T-helper 1 cell (primary cell): Measurements from ENCODE around the gene COPRS.

ENCODE experiments used
- DNase-seq, 5 donors: peaks; one replicate each; pipeline ENCODE4 v3.0.0-alpha.2; 2012 to 2020
- total RNA-seq, 4 donors: gene quantifications; one replicate each; lab custom pipeline; 2026; lab: John Stamatoyannopoulos, UW

The COPRS gene, protein sequence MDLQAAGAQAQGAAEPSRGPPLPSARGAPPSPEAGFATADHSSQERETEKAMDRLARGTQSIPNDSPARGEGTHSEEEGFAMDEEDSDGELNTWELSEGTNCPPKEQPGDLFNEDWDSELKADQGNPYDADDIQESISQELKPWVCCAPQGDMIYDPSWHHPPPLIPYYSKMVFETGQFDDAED
- total RNA-seq = 1.3 to 2.2 (median 1.7) reads per million in 4 donors

DNA sequence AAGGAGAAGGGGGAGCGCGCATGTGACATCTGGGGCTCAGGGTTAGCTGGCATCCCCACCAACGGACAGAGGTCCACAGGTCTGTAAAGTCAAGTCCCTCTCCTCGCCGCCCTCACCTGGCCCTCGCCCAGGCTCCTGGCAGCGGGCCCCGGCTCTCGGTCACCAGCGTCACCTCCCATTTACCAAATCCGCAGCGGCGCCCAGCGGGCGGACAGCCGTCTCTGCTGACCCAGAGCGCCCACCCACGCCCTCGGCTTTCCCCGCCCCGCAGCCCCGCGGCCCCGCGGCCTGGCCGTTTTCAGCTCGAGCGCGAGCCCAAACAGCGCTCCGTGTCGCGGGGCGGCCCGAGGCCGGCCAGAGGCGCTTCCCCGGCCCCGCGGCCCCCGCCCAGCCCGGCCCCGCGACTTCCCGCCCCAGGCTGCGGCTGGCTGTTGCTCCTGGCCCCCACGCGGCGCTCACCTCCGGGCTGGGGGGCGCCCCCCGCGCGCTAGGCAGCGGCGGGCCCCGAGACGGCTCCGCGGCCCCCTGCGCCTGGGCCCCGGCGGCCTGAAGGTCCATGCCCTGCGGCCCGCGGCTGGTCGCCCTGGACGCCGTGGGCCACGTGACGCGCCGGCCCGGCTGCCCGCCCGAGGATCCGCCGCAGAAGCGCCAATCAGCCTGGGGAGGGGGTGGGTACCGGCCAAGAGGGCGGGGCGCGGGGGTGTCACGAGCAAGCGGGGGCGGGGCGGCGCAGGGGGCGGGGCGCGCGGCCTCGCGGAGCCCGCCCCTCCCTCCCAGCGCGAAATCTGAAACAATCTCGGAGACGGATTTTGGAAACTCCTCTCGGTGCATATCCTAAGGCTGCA lies at the start of gene COPRS:
Gene COPRS, minus strand, starts transcription at position 603 of the 845 bp plus-strand sequence. Its CDS starts 45 bp downstream, at position 558.
- DNase-seq = peak; percentile 76 to 82 (median 78)

DNA sequence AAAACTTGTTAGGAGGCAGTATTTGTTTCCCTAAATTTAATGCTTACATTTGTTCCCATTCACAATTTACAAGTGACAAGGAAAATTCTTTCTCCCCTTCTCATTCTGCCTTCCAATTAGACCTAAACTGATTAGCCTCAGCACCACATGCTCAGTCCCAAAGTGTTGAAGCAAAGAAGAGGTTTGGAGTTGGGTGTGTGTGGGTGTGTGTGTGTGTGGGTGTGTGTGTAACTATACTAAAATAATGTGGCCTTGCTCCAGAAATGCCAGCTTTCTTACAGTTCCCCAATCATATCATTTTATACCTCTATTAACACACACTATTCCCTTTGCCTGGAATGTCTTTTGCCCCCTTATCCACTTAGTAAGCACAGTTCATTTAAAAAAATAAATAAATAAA lies 49.3 kb upstream of the COPRS start:
- no peak for DNase-seq

DNA sequence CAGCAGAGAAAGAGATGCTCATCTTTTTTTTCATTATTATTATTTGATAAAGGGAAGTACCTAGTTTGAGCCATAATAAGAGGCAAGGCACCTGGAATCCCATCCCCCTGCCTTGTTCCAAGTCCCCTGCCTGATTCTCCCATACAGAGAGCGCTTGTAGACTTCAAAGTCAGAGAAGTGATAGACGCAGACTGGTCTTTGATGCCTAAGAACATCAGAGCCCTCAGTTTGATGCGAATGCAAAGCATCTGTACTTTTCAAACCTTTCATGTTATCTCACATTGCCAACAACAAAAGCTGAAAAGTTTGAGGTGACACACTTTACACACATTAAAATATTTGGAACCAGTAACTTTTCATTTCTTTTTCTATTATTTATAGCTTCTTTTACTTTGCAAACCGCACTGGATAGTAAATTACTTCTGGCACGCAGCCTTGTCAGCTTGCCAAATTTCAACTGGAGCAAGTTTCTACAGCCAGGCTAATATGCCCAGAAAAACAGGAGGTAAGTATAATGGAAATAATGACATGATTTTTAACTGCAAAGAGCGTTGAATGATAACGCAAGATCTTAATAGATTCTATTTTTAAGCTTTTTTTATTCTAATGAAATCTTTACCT lies 48.4 kb upstream of the COPRS start:
- no peak for DNase-seq

DNA sequence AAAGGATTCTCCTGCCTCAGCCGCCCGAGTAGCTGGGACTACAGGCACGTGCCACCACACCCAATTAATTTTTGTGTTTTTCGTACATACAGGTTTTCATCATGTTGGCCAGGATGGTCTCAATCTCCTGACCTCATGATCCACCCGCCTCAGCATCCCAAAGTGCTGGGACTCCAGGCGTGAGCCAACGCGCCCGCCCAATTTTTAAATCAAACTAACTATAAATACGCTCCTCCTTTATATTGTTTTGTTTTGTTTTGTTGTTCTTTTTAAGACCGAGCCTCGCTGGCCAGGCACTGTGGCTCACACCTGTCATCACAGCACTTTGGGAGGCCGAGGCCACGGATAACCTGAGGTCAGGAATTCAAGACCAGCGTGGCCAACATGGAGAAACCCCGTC lies 44.4 kb upstream of the COPRS start:
- no peak for DNase-seq

DNA sequence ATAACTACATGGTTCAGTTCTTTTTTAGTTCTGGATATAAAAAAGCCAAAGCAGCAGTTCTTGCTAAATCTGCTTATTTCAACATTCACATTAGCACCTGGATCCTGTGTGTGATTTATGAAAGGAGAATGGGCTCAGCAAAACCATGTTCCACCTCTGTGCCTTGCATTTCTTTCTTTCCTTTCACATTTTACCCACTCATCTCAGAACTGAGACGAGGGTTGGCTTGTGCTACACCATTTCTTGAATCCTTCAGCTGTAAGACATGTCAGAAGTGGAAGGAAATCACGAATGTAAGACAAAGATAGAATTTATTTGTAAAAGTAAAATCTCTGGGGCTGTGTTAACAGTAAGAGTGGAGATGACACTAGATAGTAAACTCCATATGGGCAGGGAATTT lies 43.6 kb upstream of the COPRS start:
- DNase-seq = peak in 1 of 5 donors; percentile 51

DNA sequence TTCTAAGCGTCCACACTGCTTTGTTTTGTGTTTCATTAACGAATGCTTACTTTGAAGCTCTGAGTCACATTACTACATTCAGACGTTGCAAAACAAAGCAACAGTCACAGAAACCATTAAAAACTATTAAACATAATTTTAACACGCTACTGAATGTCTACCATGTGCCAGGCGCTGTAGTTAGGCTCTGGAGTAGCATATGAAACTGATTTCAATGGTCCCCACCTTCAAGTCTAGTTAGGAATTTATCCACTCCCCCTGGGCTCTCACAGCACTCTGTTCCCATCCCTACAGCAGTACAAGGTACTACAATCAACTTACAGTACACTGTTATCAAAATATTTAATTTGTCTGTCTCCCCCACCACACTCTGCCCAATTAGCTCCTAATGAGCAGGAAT lies 41.8 kb upstream of the COPRS start:
- no peak for DNase-seq

GRCh38 chr17:31888124-31888523 lies 29.1 kb upstream of the COPRS start:
- DNase-seq = no peak

GRCh38 chr17:31882571-31882970 lies 23.5 kb upstream of the COPRS start:
- DNase-seq = no peak

DNA sequence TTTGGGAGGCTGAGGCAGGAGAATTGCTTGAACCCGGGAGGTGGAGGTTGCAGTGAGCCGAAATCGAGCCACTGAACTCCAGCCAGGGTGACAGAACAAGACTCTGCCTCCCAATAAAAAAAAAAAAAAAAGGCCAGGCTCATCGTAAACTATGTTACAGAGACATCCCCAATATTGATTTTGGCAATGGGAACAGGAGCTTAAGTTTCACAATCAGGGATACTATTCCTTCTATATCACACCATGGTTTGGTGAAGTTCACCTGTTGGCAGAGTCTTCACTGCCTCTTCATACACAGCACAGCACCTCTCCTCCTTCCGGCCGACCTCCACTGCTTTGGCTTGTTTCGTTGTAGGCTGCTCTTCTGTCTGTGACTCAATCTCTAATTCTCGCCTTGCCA lies 21.3 kb upstream of the COPRS start:
- DNase-seq = no peak

- no peak for DNase-seq
Measured at GRCh38 chr17:31878703-31879073, 19.6 kb upstream of the COPRS start.

GRCh38 chr17:31877911-31878702 lies 19.1 kb upstream of the COPRS start:
- peak in 1 of 5 donors; percentile 10 for DNase-seq

DNA sequence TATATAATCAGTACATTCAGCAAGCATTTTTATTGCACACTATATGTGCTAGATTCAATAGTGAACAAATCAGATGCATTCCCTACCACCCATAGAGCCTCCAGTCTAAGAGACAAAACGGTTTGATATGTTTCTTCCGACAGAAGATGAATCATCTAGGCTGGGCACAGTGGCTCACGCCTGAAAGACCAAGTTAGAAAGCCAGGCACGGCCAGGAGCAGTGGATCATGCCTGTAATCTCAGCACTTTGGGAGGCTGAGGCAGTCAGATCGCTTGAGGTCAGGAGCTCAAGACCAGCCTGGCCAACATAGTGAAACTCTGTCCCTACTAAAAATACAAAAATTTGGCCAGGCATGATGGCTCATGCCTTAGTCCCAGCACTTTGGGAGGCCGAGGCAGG lies 18.3 kb upstream of the COPRS start:
- no peak for DNase-seq

DNA sequence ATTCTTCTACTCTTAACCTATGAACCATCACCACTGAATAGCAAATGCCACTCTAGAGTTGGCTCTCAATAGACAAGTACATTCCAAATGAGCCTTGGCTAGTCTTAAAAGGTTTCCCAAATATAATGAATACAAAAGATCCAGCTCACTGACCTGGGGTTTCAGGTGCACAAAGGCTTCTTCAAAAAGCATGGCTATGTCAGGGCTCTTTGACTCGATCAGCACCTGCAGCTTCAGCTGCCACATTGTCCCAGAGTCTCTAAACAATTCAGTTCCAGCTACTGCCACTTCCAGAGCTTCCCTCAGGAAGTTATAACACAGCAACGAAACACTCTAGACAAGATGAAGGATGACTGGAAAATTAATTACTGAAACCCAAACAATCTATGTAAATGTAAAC lies 16.0 kb upstream of the COPRS start:
- DNase-seq = no peak

DNA sequence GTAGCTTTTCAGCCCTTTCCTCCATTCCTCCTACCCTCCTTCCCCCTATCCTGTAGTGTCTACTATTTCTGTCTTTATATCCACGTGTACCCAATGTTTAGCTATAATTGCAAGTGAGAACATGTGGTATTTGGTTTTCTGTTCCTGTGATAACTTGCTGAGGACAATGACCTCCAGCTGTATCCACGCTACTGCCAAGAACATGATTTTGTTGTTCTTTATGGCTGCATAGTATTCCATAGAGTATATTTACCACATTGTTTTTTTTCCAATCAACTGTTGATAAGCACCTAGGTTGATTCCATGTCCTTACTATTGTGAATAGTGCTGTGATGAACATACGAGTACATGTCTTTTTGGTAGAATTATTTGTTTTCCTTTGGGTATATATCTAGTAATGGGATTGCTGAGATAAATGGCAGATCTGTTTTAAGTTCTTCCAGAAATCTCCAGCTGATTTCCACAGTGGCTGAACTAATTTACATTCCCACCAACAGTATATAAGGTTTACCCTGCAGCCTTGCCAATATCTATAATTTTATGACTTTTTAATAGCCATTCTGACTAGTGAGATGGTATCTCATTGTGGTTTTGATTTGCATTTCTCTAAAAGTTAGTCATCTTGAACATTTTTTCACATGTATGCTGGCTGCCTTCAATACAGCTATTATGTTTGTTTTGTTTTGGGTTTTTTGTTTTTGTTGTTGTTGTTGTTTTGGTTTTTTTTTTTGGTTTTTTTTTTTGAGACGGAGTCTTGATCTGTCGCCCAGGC lies 10.9 kb upstream of the COPRS start:
- no peak for DNase-seq

DNA sequence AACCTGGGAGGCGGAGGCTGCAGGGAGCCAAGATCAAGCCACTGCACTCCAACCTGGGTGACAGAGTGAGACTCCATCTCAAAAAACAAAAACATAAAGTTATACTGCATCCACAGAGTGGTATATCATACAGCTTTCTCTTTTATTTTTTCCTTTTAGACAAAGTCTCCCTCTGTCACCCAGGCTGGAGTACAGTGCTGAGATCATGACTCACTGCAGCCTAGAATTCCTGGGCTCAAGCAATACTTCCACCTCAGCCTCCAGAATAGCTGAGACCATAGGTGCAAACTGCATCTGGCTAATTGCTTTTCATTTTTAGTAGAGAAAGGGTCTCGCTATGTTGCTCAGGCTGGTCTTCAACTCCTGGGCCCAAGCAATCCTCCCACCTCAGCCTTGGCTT lies 10.0 kb upstream of the COPRS start:
- no peak for DNase-seq

GRCh38 chr17:31859487-31860008 lies 504 bp upstream of the COPRS start:
- no peak for DNase-seq

DNA sequence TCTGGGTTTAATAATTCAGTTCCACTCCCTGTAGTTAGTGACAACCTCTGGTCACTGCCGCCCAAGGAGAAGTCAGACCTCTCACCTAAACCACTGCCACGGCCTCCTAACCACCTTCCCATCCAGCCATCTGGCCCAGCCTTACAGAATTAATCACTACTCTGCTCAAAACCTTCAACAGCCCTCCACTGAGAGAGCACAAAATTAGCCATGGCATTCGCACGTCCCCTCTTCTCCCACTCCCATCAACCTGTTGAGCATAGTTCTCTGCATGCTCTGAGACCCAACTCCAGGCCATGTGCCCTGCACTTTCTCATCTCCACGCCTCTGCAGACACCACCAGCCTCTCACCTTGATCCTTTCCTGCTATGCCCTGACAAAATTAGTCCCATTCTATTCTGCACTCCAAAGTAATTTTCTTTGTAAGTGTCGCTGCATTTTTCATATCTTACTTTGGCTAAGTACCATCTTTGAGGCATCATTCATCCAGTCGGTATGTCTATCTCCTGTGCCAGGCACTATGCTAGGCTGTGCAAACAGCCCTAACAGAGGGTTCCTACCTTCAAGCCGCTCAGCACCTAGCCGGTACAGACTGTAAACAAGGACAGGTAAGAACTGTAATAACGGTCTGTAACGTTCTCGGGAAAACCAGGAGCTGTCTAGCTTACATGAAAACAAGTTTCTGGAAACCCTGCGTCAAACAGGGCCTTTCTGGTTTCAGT lies 963 bp downstream of the COPRS start:
- peak in 1 of 5 donors; percentile 3 for DNase-seq

- no peak for DNase-seq
Measured at GRCh38 chr17:31856750-31857149, 2.3 kb downstream of the COPRS start.

GRCh38 chr17:31854672-31855071 lies 4.4 kb downstream of the COPRS start:
- no peak for DNase-seq

DNA sequence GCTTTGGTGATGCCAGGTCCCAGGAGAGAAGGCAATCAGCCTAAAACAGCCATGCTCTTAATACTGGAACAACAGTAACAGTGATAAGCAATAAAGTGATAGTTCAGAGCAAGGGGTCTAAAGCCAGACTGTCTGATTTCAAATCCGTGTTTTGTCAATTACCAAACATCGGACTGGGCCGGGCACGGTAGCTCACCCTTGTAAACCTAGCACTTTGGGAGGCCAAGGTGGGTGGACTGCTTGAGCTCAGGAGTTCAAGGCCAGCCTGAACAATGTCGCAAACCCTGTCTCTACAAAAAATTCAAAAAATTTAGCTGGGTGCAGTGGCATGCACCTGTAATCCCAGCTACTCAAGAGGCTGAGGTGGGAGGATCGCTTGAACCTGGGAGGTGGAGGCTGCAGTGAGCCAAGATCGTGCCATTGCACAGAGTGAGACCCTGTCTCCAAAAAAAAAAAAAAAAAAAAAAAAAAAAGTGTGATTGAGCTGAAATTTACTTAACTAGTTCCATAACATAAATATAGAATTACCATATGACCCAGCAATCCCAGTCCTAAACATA lies 5.1 kb downstream of the COPRS start:
- DNase-seq = no peak

- no peak for DNase-seq
Measured at GRCh38 chr17:31845291-31845690, 13.8 kb downstream of the COPRS start.
